ENCODE measurements around the gene ISYNA1.

GRCh38 chr19:18449552-18449951 lies 11.6 kb upstream of the ISYNA1 start:
- TF ChIP-seq CTCF (IDR thresholded peaks at IDR 0.05; ENCODE audit: extremely low read depth in 1 of 2, insufficient read depth in 1 of 2, low read depth in 1 of 2, low read length in 2 of 2) (no peak), MYC (IDR thresholded peaks at IDR 0.05; ENCODE audit: low read depth, low read length) (no peak), EZH2 (IDR thresholded peaks at IDR 0.05; ENCODE audit: borderline replicate concordance, low read depth, low read length, severe bottlenecking) (no peak), MAX (IDR thresholded peaks at IDR 0.05; ENCODE audit: insufficient read depth, insufficient read length) (no peak), POLR2AphosphoS5 (IDR thresholded peaks at IDR 0.05; ENCODE audit: insufficient read depth, low read depth, low read length) (no peak), POLR2A (IDR thresholded peaks at IDR 0.05; ENCODE audit: low read depth, low read length) (no peak), FOS (IDR thresholded peaks at IDR 0.05; ENCODE audit: borderline replicate concordance, insufficient read depth, low read length) (no peak)
